Measurements from ENCODE around the gene FADS2. TPM values are rescaled to one million over a fixed set of nuclear protein-coding genes. Genes with fewer than 3 reads are reported as not detected.

FADS2 gene
- total RNA-seq, 1 experiment from 2014 or later: 36.3 TPM

GRCh38 chr11:61841636-61842527 is 13.8 kb downstream of the FADS2 start:
- intact Hi-C loops (cut with micrococcal nuclease; ENCODE audit: unreplicated experiment): no loop called here
- Histone ChIP-seq H3K27me3 (replicated peaks; ENCODE audit: control insufficient read depth, insufficient read depth, low read length) (no peaks in the 10 kb centered on the region), H3K4me1 (no peaks in the 10 kb centered on the region), H3K36me3 (ENCODE audit: control insufficient read depth, insufficient read depth, low read length) (peaks cover 2% of the 10 kb centered on the region; the same call in 1 of the 2 replicates), H3K9me3 (no peaks in the 10 kb centered on the region), H3K4me3 (ENCODE audit: low read depth, low read length) (no peak overlapping the region)
- POLR2A ChIA-PET: interaction anchor here (0.7 kb wide), 1 partner anchor 23 kb away, joined by 3 read pairs; no protein-coding TSS in a partner anchor
- H3K4me3 Mint-ChIP-seq (ENCODE audit: unreplicated experiment): no peak overlapping the region
- no peaks in the 10 kb centered on the region for H3K27me3 Mint-ChIP-seq (ENCODE audit: insufficient read depth, unreplicated experiment)
- no peak for DNase-seq
- no peaks in the 10 kb centered on the region for H3K4me1 Mint-ChIP-seq (ENCODE audit: low read depth, unreplicated experiment)
- no peaks in the 10 kb centered on the region for H3K9me3 Mint-ChIP-seq (ENCODE audit: unreplicated experiment)
- H3K36me3 Mint-ChIP-seq (ENCODE audit: insufficient read depth, unreplicated experiment): peaks cover 11% of the 10 kb centered on the region
- TF ChIP-seq CTCF (IDR thresholded peaks at IDR 0.05; ENCODE audit: insufficient read depth in 1 of 2, low read depth in 1 of 2, low read length in 1 of 2, severe bottlenecking in 1 of 2, unreplicated experiment in 1 of 2): no peak
- CTCF ChIA-PET: no interaction called here
- H3K27ac Mint-ChIP-seq (ENCODE audit: unreplicated experiment): no peak overlapping the region
- no TSS peak for BruUV-seq (replicated peaks)

- Mint-ChIP-seq H3K4me1 (ENCODE audit: low read depth, unreplicated experiment) (no peaks in the 10 kb centered on the region), H3K4me3 (ENCODE audit: unreplicated experiment) (no peak overlapping the region), H3K9me3 (ENCODE audit: unreplicated experiment) (no peaks in the 10 kb centered on the region), H3K27ac (ENCODE audit: unreplicated experiment) (no peak overlapping the region), H3K27me3 (ENCODE audit: insufficient read depth, unreplicated experiment) (no peaks in the 10 kb centered on the region), H3K36me3 (ENCODE audit: insufficient read depth, unreplicated experiment) (peaks cover 11% of the 10 kb centered on the region)
- Histone ChIP-seq H3K9me3 (no peaks in the 10 kb centered on the region), H3K4me1 (no peaks in the 10 kb centered on the region), H3K27me3 (replicated peaks; ENCODE audit: control insufficient read depth, insufficient read depth, low read length) (no peaks in the 10 kb centered on the region), H3K36me3 (ENCODE audit: control insufficient read depth, insufficient read depth, low read length) (peaks cover 2% of the 10 kb centered on the region; the same call in 1 of the 2 replicates), H3K4me3 (ENCODE audit: low read depth, low read length) (no peak overlapping the region)
- intact Hi-C loops (cut with micrococcal nuclease; ENCODE audit: unreplicated experiment): no loop called here
- CTCF ChIA-PET: no interaction called here
- POLR2A ChIA-PET: no interaction called here
- BruUV-seq (replicated peaks): no TSS peak
- no peak for DNase-seq
- TF ChIP-seq CTCF (IDR thresholded peaks at IDR 0.05; ENCODE audit: insufficient read depth in 1 of 2, low read depth in 1 of 2, low read length in 1 of 2, severe bottlenecking in 1 of 2, unreplicated experiment in 1 of 2): no peak
Observed at GRCh38 chr11:61842528-61842820, 14.4 kb downstream of the FADS2 start.

- H3K36me3 Mint-ChIP-seq (ENCODE audit: insufficient read depth, unreplicated experiment): peaks cover 6% of the 10 kb centered on the region
- CTCF ChIA-PET: no interaction called here
- H3K36me3 ChIP-seq (ENCODE audit: control insufficient read depth, insufficient read depth, low read length): peaks cover 3% of the 10 kb centered on the region; the same call in 1 of the 2 replicates
Observed at GRCh38 chr11:61844909-61845565, 16.9 kb downstream of the FADS2 start.

More at GRCh38 chr11:61844909-61845565, 16.9 kb downstream of the FADS2 start:
- Mint-ChIP-seq H3K4me1 (ENCODE audit: low read depth, unreplicated experiment) (no peaks in the 10 kb centered on the region), H3K4me3 (ENCODE audit: unreplicated experiment) (no peak overlapping the region), H3K27ac (ENCODE audit: unreplicated experiment) (no peak overlapping the region), H3K27me3 (ENCODE audit: insufficient read depth, unreplicated experiment) (no peaks in the 10 kb centered on the region), H3K9me3 (ENCODE audit: unreplicated experiment) (no peaks in the 10 kb centered on the region)
- DNase-seq: no peak
- Histone ChIP-seq H3K4me3 (ENCODE audit: low read depth, low read length) (no peak overlapping the region), H3K9me3 (no peaks in the 10 kb centered on the region), H3K4me1 (no peaks in the 10 kb centered on the region), H3K27me3 (replicated peaks; ENCODE audit: control insufficient read depth, insufficient read depth, low read length) (no peaks in the 10 kb centered on the region)
- BruUV-seq (replicated peaks): no TSS peak
- no peak for TF ChIP-seq CTCF (IDR thresholded peaks at IDR 0.05; ENCODE audit: insufficient read depth in 1 of 2, low read depth in 1 of 2, low read length in 1 of 2, severe bottlenecking in 1 of 2, unreplicated experiment in 1 of 2)
- intact Hi-C loops (cut with micrococcal nuclease; ENCODE audit: unreplicated experiment): no loop called here
- POLR2A ChIA-PET: interaction anchor here (0.5 kb wide), 1 partner anchor 37 kb away, joined by 3 read pairs; no protein-coding TSS in a partner anchor

Measured in Caco-2 (cell line).